ENCODE results near the gene MAP3K2.

DNA sequence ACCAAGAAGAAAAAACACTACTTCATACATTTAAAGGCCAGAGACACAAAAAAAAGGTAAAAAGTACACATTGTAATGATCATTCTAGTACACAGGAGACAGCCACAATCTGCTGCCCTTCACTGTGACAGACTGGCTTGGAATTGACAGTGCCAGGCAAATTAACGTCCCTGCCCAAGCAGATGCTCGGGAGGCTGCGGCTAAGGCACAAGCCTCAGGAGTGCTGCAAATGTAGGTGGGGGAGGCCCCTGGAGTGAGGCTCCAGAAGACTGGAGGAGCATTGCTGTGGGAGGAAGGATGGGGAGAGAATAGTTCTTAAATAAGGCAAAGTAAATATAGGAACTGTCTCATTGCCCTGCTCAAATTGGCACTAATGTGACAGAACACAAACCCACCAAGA lies 112.4 kb downstream of the MAP3K2 start:
- TF ChIP-seq MAFK (IDR thresholded peaks at IDR 0.05; ENCODE audit: low read depth, low read length) (no peak), RFX5 (IDR thresholded peaks at IDR 0.05; ENCODE audit: low read depth, low read length) (no peak), POLR2A (IDR thresholded peaks at IDR 0.05; ENCODE audit: low read depth, low read length) (no peak), CEBPB (IDR thresholded peaks at IDR 0.05; ENCODE audit: low read depth, low read length) (no peak), RAD21 (IDR thresholded peaks at IDR 0.05; ENCODE audit: low read length) (no peak), MXI1 (IDR thresholded peaks at IDR 0.05; ENCODE audit: borderline replicate concordance, low read depth, low read length) (no peak), NFE2L2 (IDR thresholded peaks at IDR 0.05; ENCODE audit: low read depth, low read length) (no peak), SMC3 (IDR thresholded peaks at IDR 0.05; ENCODE audit: low read depth, low read length) (no peak), CHD1 (IDR thresholded peaks at IDR 0.05; ENCODE audit: low read depth, low read length) (no peak)
- TF ChIP-seq, protein P1, sequence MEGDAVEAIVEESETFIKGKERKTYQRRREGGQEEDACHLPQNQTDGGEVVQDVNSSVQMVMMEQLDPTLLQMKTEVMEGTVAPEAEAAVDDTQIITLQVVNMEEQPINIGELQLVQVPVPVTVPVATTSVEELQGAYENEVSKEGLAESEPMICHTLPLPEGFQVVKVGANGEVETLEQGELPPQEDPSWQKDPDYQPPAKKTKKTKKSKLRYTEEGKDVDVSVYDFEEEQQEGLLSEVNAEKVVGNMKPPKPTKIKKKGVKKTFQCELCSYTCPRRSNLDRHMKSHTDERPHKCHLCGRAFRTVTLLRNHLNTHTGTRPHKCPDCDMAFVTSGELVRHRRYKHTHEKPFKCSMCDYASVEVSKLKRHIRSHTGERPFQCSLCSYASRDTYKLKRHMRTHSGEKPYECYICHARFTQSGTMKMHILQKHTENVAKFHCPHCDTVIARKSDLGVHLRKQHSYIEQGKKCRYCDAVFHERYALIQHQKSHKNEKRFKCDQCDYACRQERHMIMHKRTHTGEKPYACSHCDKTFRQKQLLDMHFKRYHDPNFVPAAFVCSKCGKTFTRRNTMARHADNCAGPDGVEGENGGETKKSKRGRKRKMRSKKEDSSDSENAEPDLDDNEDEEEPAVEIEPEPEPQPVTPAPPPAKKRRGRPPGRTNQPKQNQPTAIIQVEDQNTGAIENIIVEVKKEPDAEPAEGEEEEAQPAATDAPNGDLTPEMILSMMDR (conservative IDR thresholded peaks at IDR 0.05; ENCODE audit: low read depth, low read length): no peak
